NCI-H526 treated with DMSO at 0.1 percent for 48 hours (cell line): ENCODE measurements around the gene SYN1.

Source experiments
- DNase-seq: peaks from one replicate; lab custom pipeline; 2025; lab: John Stamatoyannopoulos, UW

The SYN1 gene

DNA sequence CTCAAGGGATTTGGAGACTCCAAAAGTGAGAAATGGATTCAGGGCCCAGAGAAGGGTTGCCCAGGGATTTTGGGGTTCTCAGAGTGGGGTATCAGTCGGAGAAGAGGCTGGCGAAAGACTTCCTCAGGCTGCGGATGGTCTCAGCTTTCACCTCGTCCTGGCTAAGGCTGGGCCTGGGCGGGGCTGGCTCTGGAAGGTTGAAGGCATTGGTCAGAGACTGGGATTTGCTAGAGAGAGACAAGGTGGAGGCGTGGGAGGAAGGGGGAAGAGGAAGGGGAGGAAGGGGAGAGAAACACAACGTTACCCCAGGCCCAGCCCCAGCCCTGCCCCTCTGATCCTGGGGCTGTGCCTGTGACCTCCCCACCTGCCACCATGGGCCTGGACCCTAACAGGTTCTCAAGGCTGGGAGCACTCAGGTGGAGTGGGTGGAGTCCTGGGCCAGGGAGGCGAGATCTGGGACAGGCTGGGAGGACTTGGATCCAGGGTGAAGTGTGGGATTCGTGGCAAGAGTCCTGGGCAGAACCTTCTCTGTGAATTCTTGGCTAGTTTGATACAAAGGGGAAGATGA lies 46.8 kb downstream of the SYN1 start:
- no peak for DNase-seq

DNA sequence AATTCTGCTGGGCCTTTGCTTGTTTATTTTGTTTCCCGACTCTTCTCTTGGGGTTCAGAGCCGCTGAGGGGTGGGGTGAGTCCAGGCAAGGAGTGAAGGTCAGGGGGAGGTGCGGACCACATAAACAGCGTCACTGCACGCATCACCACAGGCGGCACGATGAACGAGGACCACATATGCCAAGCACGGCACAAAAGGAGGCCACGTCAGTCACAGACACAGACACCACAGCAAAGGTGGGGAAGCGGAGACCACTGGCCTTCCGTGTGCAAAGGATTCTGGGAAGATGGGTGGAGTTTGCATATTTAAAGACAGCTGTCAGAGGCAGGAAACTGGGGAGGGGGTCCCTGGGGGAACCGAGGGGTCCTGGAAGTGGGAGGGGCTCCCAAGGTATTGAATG lies 47.8 kb downstream of the SYN1 start:
- no peak for DNase-seq

DNA sequence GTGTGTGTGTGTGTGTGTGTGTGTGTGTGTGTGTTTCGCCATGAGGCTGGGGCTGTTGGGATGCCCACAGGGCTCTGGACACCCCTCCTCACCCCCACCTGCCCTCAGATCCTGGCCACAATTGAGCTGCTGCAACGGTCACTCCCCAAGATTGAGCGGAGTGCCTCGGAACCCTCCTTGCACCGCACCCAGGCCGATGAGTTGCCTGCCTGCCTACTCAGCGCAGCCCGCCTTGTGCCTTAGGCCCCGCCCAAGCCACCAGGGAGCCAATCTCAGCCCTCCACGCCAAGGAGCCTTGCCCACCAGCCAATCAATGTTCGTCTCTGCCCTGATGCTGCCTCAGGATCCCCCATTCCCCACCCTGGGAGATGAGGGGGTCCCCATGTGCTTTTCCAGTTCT lies 48.4 kb downstream of the SYN1 start:
- no peak for DNase-seq

DNA sequence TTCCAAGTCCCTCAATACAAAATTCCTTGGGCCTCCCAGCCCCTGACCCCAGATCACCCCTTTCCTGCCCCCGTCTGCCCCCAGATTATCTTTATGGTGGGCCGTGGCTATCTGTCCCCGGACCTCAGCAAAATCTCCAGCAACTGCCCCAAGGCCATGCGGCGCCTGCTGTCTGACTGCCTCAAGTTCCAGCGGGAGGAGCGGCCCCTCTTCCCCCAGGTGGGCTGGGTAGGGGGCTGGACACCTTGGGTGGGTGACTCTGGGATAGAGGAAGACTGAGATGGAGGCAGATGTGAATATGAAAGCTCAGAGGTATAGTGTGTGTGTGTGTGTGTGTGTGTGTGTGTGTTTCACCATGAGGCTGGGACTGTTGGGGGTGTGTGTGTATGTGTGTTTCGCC lies 48.9 kb downstream of the SYN1 start:
- no peak for DNase-seq

DNA sequence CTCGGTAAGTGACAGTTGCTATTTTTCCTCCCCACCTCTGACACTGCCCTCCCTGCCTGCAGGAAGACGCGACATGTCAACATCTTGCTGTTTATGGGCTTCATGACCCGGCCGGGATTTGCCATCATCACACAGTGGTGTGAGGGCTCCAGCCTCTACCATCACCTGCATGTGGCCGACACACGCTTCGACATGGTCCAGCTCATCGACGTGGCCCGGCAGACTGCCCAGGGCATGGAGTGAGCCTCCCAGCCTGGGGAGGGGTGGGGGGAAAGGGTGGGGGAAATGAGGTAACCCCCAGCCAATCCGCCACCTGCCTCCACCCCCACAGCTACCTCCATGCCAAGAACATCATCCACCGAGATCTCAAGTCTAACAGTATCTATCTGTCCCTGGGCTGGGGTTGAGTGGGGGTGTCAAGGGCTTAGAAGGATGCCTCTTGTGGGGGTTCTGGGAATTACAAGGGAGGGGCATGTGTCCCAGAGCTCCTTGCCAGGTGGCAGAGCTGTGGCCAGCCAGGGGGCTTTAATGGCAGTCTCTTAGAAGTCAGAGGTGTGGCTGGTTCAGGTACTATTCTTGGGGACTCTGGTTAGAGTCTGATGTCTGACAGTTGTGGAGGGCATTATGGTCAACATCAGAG lies 50.9 kb downstream of the SYN1 start:
- DNase-seq, result no peak

DNA sequence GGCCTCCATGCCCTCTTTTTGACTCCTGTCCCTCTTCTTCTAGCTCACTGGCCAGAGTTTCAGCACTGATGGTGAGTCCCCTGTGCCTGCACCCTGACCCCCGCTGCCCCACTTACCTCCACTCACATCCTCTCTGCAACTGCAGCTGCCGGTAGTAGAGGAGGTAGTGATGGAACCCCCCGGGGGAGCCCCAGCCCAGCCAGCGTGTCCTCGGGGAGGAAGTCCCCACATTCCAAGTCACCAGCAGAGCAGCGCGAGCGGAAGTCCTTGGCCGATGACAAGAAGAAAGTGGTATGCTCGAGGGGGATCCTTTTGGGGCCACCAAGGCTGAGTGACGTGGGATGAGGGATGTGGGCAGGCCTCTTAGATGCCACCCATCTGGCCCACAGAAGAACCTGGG lies 52.8 kb downstream of the SYN1 start:
- no peak for DNase-seq

DNA sequence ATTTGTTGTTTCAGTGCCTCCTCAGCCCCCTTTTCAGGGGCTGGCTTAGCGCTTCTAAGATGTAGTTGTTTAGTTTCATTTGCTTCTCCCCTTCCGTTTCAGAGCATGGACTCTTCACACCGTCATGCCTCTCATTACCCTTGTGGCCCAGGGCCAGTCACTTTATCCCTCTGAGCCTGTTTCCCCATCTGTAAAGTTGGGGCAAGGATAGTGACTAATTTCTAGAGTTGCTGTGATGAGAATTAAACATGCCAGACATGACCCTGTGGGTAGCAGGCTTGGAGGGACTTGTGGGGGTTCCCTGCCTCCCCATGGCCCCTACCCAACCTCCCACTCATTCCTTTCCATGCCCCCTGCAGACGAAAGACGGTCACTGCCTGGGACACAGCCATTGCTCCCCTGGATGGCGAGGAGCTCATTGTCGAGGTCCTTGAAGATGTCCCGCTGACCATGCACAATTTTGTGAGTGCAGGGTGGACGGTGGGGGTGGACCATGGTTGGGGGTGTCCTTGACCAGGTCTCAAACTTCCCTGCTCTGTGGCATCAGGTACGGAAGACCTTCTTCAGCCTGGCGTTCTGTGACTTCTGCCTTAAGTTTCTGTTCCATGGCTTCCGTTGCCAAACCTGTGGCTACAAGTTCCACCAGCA lies 55.1 kb downstream of the SYN1 start:
- DNase-seq, result no peak

DNA sequence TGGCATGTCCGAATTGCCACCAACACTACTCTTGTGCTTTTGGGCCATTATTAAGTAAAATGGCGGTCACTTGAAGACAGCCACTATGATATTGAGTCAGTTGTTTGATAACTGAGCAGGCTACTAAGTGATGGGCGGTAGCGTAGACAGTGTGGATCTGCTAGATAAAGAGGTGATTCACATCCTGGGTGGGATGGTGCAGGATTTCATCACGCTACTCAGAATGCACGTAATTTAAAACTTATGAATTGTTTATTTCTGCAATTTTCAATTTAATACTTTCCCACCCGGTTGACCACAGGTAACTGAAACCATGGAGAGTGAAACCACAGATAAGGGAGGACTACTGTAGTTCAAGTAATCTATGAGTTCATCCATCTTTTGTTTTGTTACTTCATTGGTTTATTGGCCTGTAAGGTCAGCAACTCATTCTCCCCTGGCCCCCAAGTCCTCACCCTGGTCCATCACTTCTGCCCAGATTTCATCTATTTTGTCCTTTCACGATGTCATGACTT lies 55.8 kb downstream of the SYN1 start:
- no peak for DNase-seq

DNA sequence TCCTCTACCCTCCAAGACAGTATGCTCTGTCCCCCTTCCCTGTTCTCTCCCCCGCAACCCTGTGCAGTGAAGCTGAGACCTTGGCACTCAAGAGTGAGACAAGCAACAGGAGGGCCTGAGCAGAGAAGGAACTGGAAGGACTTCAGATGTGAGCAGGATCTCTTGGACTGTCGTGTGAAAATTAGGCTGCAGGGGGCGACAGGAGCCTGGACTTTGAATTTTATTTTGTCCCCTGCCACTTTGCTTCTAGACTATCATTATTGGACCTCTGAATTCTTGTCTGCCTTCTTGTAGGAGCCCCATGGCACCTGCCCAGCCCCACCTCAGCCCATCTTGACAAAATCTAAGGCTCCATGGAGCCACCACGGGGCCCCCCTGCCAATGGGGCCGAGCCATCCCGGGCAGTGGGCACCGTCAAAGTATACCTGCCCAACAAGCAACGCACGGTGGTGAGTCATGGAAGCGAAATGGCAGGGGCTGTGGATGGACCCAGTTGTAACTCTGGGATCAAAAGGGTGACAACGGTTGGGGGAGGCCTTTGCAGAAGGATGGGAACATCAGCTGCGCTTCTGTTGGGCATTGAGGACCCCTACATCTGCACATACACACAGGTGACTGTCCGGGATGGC lies 56.9 kb downstream of the SYN1 start:
- no peak for DNase-seq

DNA sequence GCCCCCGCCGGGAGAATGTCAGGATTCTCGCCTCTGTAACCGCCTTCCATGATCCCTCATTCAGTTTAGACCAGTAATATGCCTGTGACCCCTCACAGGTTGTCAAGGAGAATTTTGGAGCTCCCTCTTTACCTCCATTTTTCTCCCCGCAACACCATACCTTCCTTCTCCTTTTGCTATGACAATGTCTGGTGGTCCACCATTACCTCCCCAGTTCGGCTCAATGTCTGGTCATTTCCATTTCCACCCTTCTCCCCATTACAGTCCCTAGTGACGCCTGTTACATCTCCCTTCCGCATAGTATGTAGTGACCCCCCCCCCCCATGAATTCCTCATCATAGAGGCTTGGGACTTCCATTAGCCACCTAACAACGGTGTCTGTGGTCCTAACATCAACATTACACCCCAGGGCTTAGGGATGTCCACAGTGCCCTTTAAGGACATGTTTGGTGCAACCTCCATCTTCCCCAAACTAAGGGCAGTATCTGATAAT lies 58.0 kb downstream of the SYN1 start:
- DNase-seq, result no peak

DNA sequence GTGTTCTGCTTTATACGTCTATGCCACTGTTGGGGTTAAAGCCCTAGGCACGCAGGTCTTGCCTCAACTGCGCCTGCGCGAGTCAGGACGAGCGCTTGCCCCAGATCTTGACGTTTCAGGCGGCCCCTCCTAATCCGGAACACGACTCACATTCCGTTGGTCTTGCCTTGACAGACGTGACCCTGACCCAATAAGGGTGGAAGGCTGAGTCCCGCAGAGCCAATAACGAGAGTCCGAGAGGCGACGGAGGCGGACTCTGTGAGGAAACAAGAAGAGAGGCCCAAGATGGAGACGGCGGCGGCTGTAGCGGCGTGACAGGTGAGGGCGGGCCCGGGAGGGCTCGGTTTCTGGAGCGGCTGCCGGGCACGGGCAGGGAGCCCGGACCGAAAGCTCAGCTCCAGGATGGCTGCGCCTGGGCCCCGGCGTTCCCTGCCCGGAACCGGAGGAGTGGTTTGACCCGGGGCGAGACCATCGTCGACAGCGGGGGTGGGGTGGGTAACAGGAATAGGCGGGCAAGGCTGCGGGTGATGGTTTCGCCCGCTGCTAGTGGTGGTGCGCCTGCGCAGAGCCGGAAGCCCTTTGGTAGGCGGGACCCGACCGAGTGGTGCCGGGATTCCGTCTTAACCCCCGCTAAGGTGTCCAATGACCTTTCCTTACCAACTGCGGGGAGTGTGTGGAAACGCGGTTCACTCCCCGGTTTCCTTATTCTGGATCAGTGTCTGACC lies 58.6 kb downstream of the SYN1 start, which contains the start of gene ARAF:
Gene ARAF (plus strand): TSS at position 272 of the 725 bp plus-strand sequence. CDS start 1,763 bp downstream, outside the sequence.
- DNase-seq, result peak; percentile 90

DNA sequence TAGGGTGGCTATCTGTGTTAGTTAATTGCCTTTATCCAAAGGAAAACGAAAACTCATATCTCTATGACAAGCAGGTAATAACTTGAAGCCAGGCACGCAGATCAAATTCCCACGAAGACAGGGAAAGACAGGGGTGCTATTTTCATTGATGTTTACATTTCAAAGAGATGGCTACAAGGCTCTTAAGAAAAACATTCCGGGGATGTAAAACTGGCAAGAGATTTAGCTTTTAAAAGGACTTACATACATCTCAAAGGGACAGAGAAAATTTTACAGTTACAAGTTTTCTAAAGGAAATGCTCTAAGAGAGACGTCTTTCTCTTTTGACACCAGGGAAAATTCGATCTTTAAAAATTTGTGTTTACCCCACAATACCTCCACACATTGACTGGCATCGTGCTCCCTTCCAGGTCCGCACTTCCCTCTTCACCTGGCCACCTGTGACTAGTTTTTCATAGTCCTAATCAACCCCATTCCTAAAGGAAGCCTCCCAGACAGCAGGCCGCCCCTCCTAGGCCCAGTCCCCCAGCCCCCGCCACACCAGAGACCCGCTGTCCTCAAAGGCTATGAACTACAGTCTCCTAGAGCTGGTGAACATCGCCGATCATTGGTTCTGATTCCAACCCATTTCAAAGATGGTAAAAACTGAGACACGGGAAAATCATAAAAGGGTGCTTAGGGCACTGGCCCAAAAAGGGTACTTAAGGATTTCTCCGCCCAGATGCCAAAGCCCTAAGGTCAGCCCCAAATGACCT lies 59.3 kb downstream of the SYN1 start:
- DNase-seq, result no peak

DNA sequence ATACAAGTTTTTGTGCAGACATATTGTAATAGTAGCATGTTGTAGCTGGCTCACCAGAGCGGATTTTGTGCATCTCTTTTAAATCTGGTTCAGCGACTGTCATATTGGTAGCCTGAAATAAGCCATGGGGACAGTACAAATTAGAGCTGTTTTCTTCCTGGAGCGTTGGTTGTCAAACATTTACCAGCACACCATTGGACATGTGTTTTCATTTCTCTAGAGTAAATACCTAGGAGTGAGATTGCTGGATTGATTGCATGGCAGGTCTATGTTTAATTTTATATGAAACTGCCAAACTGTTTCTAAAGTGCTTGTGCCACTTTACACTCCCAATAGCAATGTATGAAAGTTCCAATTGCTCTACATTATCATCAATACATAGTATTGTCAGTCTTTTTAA lies 61.2 kb downstream of the SYN1 start:
- DNase-seq, result no peak

DNA sequence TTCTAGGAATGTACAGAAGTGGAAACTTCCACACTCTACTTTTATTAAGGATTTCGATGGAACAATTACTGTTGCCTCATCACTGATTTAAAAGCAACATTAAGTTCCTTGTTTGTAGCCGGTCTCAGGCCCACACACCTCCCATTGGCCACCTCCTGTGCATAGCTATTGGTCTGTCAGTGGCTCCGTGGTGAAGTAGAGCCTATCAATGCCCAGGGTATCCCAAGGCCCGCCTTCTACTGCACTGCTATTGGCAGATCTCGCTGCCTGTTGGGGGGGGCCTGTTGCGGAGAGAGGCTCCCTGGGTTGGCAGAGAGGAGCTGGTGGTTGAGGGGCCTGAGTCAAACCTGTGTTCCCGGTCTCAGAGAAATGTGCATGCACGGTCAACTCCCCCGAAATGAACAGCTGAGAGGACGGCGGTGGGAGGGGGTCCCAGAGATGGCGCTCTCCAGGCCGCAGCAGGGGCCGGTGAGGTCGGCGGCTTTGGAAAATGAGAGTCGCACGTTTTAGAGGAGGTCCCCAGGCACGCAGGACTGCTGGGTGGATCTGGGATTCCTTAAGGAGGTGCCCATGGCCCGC lies 63.5 kb downstream of the SYN1 start:
- DNase-seq, result no peak

DNA sequence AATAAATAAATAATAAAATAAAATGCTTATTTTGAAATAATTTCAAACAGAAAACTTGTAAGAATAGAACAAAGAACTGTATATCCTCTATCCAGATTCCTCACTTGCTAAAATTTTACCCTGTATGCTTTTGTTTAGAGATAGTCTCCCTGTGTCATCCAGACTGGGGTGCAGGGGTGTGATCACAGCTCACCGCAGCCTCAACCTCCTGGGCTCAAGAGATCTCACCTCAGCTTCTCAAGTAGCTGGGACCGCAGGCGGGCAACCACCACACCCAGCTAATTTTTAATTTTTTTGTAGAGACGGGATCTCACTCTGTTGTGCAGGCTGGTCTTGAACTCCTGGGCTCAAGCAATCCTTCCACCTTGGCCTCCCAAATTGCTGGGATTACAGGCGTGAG lies 76.2 kb downstream of the SYN1 start:
- DNase-seq, result no peak

DNA sequence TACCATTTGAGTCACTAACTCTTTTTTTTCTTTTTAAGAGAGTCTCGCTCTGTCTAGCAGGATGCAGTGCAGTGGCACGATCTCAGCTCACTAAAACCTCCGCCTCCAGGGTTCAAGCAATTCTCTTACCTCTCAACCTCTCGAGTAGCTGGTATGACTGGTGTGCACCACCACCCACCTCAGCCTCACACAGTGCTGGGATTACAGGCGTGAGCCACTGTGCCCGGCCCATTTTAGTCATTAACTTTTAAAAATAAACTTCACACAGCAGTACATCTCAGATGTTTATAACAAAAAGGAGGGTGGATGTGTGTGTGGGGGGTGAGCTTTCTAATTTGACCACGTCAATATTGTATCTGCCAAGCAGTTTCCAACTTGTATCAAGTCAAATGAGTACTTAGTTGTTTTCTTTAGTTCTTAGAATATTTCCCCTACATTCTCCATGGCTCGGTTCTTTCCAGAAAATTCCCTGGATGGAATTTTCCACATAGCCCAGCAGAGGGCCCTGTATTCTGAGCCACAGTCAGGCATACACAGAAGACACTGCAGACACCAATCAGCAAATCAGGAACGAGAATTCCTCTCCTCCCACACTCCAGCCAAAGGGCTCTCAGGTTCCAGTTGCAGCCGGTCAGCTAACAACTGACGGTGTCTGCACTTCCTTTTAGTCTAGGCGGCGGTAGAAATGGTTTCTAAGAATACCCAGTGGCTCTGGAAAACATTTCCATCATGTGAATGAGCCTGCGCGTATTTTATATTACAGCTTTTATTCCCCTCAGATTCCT lies 78.7 kb downstream of the SYN1 start:
- DNase-seq, result peak; percentile 86

DNA sequence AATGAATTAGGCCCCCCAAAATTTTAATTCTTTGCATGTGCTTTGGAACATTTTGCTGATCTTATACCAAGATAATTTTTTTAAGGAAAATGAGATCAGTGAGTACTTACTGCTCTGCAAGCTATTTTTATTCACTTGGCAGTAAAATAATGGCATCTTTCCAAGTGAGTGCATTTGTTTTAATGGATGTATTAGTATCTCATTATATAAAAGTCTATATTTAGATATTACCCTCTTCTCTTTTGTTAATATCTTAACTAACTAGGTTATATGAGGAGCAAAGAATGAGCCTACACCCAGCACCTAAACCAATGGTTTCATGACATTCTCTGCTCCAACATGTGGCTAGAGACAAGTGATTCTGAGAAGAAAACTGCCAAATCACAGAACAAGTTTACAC lies 79.8 kb downstream of the SYN1 start:
- no peak for DNase-seq

DNA sequence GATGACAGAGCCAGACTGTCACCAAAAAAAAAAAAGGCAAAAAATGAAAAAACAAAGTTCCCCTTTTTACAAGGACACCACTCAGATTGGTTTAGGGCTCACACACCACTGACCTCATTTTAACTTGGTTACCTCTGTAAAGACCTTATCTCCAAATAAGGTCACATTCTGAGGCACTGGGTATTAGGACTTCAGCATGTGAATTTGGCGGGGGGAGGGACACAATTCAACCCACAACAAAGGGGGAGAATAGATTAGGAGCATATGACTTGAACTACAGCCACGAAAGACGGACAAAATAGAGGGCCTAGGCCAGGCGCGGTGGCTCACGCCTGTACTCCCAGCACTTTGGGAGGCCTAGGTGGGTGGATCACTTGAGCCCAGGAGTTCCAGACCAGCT lies 89.6 kb downstream of the SYN1 start:
- DNase-seq, result no peak

DNA sequence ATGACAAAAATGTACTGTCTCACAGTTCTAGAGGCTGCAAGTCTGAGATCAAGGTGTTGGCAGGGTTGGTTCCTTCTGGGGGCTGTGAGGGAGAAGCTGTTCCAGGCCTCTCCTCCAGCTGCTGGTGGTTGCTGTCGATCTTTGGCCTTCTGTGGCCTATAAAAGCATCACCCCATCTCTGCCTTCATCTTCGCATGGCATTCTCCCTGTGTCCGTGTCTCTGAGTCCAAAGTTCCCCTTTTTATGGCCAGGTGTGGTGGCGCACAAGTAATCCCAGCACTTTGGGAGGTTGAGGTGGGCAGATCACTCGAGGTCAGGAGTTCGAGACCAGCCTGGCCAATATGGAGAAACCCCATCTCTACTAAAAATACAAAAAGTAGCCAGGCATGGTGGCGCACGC lies 90.1 kb downstream of the SYN1 start:
- no peak for DNase-seq

DNA sequence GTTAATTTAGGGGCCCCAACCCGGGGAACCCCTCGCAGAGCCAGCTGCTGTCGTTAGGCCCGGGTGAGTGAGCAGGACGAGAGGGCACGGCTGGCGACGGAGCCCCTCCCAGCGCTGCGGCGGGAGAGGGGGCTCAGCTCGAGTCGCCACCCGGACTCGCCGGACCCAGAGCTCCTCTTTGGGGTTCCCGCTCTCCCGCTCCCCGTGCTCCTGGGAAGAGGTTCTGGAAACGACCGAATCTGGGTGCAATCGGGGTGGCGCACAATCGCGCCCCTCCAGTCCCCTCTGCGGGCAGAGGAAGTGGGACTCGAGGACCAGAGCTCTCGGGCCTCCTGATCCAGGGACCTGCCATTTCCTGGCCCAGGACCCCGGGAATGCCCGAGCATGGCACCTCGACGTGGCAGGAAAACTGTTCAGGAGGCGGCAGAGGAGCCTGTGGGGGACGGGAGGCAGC lies 95.9 kb downstream of the SYN1 start:
- no peak for DNase-seq
